SK-N-SH treated with all-trans-retinoic acid at 6 μM for 48 hours (cell line): ENCODE measurements around the gene AMDHD2.
"Not testable (repeated sequence)": the region's sequence is repeated elsewhere in the genome, so short reads cannot be mapped to it uniquely, and the experiment has no call there.

Experiments used
- ISL1 ChIP-seq: fragments of 250-450 bp; sonication (Bioruptor Pico); IDR thresholded peaks from 2 replicates; pipeline ENCODE4 v2.1.2; 2022; ENCODE audit warnings: mild to moderate bottlenecking, moderate library complexity
- PATZ1 ChIP-seq: fragments of 250-450 bp; sonication (Bioruptor Pico); IDR thresholded peaks from 2 replicates; pipeline ENCODE4 v1.8.0; 2020; ENCODE audit warnings: mild to moderate bottlenecking, moderate library complexity, borderline replicate concordance
- POU6F1 ChIP-seq: fragments of 250-450 bp; sonication (Bioruptor Pico); IDR thresholded peaks from 2 replicates; pipeline ENCODE4 v1.8.0; 2021; ENCODE audit warnings: low read depth, mild to moderate bottlenecking, moderate library complexity, borderline replicate concordance
- TOX ChIP-seq: fragments of 250-450 bp; sonication (Bioruptor Pico); IDR thresholded peaks from 2 replicates; pipeline ENCODE4 v1.8.0; 2021; ENCODE audit warnings: mild to moderate bottlenecking, moderate library complexity, borderline replicate concordance
- ZFP3 ChIP-seq: fragments of 250-450 bp; sonication (Bioruptor Pico); IDR thresholded peaks from 2 replicates; pipeline ENCODE4 v1.5.0; 2020; ENCODE audit warnings: mild to moderate bottlenecking, moderate library complexity

GRCh38 chr16:2575839-2576238, 55.7 kb downstream of the AMDHD2 start:
- TF ChIP-seq TOX (CRISPR knock-in tag); ISL1 (CRISPR knock-in tag); ZFP3 (CRISPR knock-in tag); PATZ1 (CRISPR knock-in tag); POU6F1: not testable (repeated sequence)
